Pancreas (tissue), 10 donors: ENCODE results near the gene ETFB. TPM values are rescaled to one million over a fixed set of nuclear protein-coding genes. Genes with fewer than 3 reads are reported as not detected.

Source experiments
- ATAC-seq, 4 donors: fragments of 200-7000 bp; cut with Tn5 transposase; one replicate each; pipeline versions ENCODE4 v1.8.0 to v1.9.1; 2020; ENCODE audit warnings: mild to moderate bottlenecking in 4 of 4, moderate library complexity in 4 of 4
- DNase-seq, 6 donors: peaks; one replicate each; pipeline ENCODE4 v3.0.0-alpha.2; 2020
- FAIRE-seq: peaks from 2 replicates; lab custom pipeline; 2012; peaks lifted over from hg19 to GRCh38; lab: Jason Lieb, UNC
- H3K27ac ChIP-seq, 4 donors: fragments of 200-600 bp; sonication (generic); 1 replicate in 3 of 4; 2 replicates in 1 of 4; pipeline versions ENCODE4 v1.5.0 to v1.8.0; 2020
- H3K27me3 ChIP-seq, 4 donors: fragments of 200-600 bp; one replicate each; pipeline ENCODE4 v1.8.0; 2021
- H3K36me3 ChIP-seq, 3 donors: fragments of 200-600 bp; sonication (generic) in 1 of 3; one replicate each; pipeline versions ENCODE4 v1.5.0 to v1.8.0; 2020 to 2021
- H3K4me1 ChIP-seq, 3 donors: fragments of 200-600 bp; one replicate each; pipeline ENCODE4 v1.8.0; 2021
- H3K4me3 ChIP-seq, 4 donors: fragments of 200-600 bp; sonication (generic) in 2 of 4; one replicate each; pipeline versions ENCODE4 v1.5.0 to v1.8.0; 2020 to 2021
- H3K9me3 ChIP-seq, 4 donors: fragments of 200-600 bp; one replicate each; pipeline ENCODE4 v1.8.0; 2021
- CTCF ChIP-seq, 4 donors: fragments of 200-600 bp; sonication (generic) in 3 of 4; IDR thresholded peaks; one replicate each; pipeline versions ENCODE4 v1.5.0 to v1.8.0; 2021; ENCODE audit warnings: antibody characterized with exemption in 4 of 4
- WGBS, 2 donors: extraction: QIAGEN DNeasy Blood & Tissue Kit; methylation state at CpG; one replicate each; pipeline ENCODE4 v1.1.7; 2013; 5-methylcytosine and 5-hydroxymethylcytosine counted together
- intact Hi-C, 3 donors: fragments of 100-400 bp; cut with DNase I; formaldehyde crosslinking; loops; one replicate each; pipeline versions ENCODE4 v1.11.1 to v1.14.2; 2022
- polyA plus RNA-seq, 2 donors: library from polyadenylated mRNA; stranded (reverse); fragments of 200-250 nt; gene quantifications; one replicate each; pipeline ENCODE4 v1.2.3, GENCODE V29; 2013
- total RNA-seq, 6 donors: library from RNA; stranded (reverse); fragmentation: NEBNext Ultra II Directional in 4 of 6; extraction: Animal tissue kit (Norgen Biotek cat#: 25700) in 4 of 6; gene quantifications; one replicate each; pipeline versions ENCODE4 v1.2.1 to v1.2.4, GENCODE V29; 2021 to 2023
- donor health status: healthy with polysubstance abuse.
- donor health status: DM: no; HTN: no; CAD: no; lungs with moderate emphysema.
- donor health status: DM: no; HTN: no; CAD: no.
- donor health status: control.
- donor health status: control.
- donor health status: Bipolar disorder and iron deficiency.
- donor health status: DM: yes; HTN: yes; CAD: no.
- donor health status: DM: no; HTN: no; CAD: no.
- donor health status: DM: no; HTN: no; CAD: no.
- donor health status: DM: yes; HTN: yes; CAD: no.

The ETFB gene
- total and polyA plus RNA-seq, 8 donors: 34.0 to 77.4 (median 47.6) TPM

GRCh38 chr19:51318687-51319648, 47.2 kb downstream of the ETFB start:
- no peaks in the 10 kb centered on the region for H3K36me3 ChIP-seq
- no peak overlapping the region for H3K27ac ChIP-seq
- H3K9me3 ChIP-seq: no peaks in the 10 kb centered on the region
- H3K4me3 ChIP-seq: no peak overlapping the region
- intact Hi-C loops: no loop called here
- ATAC-seq (no peak), FAIRE-seq (no peak), DNase-seq (no peak)
- 49 to 61% methylated on average over 23 of the region's 23 CpGs for WGBS, 2 donors
- H3K4me1 ChIP-seq: no peaks in the 10 kb centered on the region
- H3K27me3 ChIP-seq: no peaks in the 10 kb centered on the region
- TF ChIP-seq CTCF (IDR thresholded peaks at IDR 0.05): no peak

DNA sequence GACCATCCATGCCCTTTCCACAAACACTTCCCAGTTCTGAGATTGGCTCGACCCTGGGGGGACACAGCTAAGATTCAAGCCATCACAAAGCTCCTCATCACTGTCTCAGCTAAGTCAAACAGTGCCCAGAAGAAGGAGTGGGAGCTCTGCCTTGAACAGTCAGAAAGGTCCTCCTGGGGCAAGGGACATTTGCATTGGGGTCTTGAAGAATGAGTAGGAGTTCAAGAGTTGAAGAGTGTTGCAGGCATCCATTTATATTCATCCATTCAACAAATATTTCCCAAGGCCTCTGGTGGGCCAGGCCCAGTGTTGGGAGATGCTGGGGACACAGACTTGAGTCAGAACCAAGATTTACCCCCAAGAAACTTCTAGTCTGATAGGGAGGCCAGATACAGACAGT, 48.2 kb downstream of the ETFB start:
- 45 to 46% methylated on average over 1 of the region's 1 CpG for WGBS, 2 donors
- H3K27ac ChIP-seq: no peak overlapping the region
- DNase-seq: no peak
- FAIRE-seq: no peak
- no peaks in the 10 kb centered on the region for H3K36me3 ChIP-seq
- no peak for ATAC-seq
- H3K9me3 ChIP-seq: no peaks in the 10 kb centered on the region
- H3K4me1 ChIP-seq: no peaks in the 10 kb centered on the region
- no peak overlapping the region for H3K4me3 ChIP-seq
- no peak for TF ChIP-seq CTCF (IDR thresholded peaks at IDR 0.05)
- intact Hi-C loops: no loop called here
- H3K27me3 ChIP-seq: no peaks in the 10 kb centered on the region

DNA sequence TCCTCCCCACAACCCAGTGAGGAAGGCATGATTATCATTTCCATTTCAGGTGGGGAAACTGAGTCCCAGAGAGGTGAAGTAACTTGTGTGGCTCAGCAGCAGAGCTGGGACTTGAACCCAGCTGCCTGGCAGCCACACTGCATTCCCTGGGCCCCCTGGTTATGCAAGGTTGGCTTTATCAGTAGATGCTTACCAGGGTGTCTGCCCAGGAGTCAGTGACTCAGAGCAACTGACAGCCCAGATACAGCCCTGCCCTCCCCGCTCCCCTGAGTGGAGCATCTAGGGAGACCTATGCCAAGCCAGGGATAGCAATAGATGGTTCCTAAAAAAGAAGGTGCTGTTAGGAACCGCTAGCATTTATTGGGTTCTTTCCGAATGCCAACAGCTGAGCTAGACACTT, 48.8 kb downstream of the ETFB start:
- FAIRE-seq: no peak

DNA sequence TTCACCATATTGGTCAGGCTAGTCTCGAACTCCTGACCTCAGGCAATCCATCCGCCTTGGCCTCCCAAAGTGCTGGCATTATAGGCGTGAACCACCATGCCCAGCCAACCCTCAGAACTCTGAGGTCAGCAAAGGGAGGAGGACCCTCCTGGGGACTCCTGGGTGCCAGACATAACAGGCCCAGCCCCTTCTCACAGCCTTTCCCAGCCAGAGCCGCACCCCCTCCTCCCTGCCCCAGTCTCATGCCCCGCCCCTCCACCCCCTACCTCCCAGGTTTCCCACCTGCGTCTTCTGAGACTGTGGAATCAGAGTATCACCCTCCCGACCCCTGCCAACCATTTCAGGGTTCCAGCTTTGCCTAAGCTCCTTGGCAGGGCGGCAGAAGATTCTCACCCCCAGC, 49.5 kb downstream of the ETFB start:
- H3K4me3 ChIP-seq: no peak overlapping the region
- H3K27ac ChIP-seq: no peak overlapping the region
- DNase-seq (no peak), FAIRE-seq (no peak), ATAC-seq (no peak)
- no peaks in the 10 kb centered on the region for H3K9me3 ChIP-seq
- 47 to 50% methylated on average over 8 of the region's 8 CpGs for WGBS, 2 donors
- TF ChIP-seq CTCF (IDR thresholded peaks at IDR 0.05): no peak
- no peaks in the 10 kb centered on the region for H3K4me1 ChIP-seq
- peaks cover 0 to 4% (median 0%) of the 10 kb centered on the region in 4 donors for H3K27me3 ChIP-seq
- intact Hi-C loops: no loop called here
- no peaks in the 10 kb centered on the region for H3K36me3 ChIP-seq

More for the DNA sequence above, 48.8 kb downstream of the ETFB start:
- intact Hi-C loops: no loop called here
- Histone ChIP-seq H3K9me3 (no peaks in the 10 kb centered on the region), H3K36me3 (no peaks in the 10 kb centered on the region), H3K27me3 (no peaks in the 10 kb centered on the region), H3K27ac (no peak overlapping the region), H3K4me1 (no peaks in the 10 kb centered on the region), H3K4me3 (no peak overlapping the region)
- DNase-seq (no peak), ATAC-seq (no peak)
- no peak for TF ChIP-seq CTCF (IDR thresholded peaks at IDR 0.05)
- WGBS, 2 donors: 61 to 73% methylated on average over 3 of the region's 3 CpGs
